ENCODE data around the gene AGBL4. TPM values are rescaled to one million over a fixed set of nuclear protein-coding genes. Genes with fewer than 3 reads are reported as not detected.

Gene AGBL4
- polyA plus RNA-seq, 1 experiment: not detected

- CTCF ChIA-PET: no interaction called here
- H3K27me3 ChIP-seq (ENCODE audit: control insufficient read depth, insufficient read depth, low read length): no peaks in the 10 kb centered on the region
- POLR2A ChIA-PET: no interaction called here
- H3K4me3 ChIP-seq (ENCODE audit: low read depth, low read length): no peak overlapping the region
- H3K9me3 ChIP-seq (ENCODE audit: control insufficient read depth, insufficient read depth, low read length): peaks cover 4% of the 10 kb centered on the region; the same call in 1 of the 2 replicates
- no peak for TF ChIP-seq CTCF (IDR thresholded peaks at IDR 0.05; ENCODE audit: low read depth, low read length)
- H3K27ac ChIP-seq (ENCODE audit: low read depth, low read length): no peak overlapping the region
- DNase-seq (ENCODE audit: low read depth, low spot score): no peak
These were observed 1077.7 kb downstream of the AGBL4 start for GRCh38 chr1:48946070-48946469.

- Histone ChIP-seq H3K4me3 (ENCODE audit: low read depth, low read length) (no peak overlapping the region), H3K9me3 (ENCODE audit: control insufficient read depth, insufficient read depth, low read length) (peaks cover 4% of the 10 kb centered on the region; the same call in 1 of the 2 replicates), H3K27me3 (ENCODE audit: control insufficient read depth, insufficient read depth, low read length) (no peaks in the 10 kb centered on the region), H3K27ac (ENCODE audit: low read depth, low read length) (no peak overlapping the region)
- CTCF ChIA-PET: no interaction called here
- POLR2A ChIA-PET: no interaction called here
- no peak for DNase-seq (ENCODE audit: low read depth, low spot score)
- no peak for TF ChIP-seq CTCF (IDR thresholded peaks at IDR 0.05; ENCODE audit: low read depth, low read length)
These were observed 1078.9 kb downstream of the AGBL4 start for GRCh38 chr1:48944811-48945210.

DNA sequence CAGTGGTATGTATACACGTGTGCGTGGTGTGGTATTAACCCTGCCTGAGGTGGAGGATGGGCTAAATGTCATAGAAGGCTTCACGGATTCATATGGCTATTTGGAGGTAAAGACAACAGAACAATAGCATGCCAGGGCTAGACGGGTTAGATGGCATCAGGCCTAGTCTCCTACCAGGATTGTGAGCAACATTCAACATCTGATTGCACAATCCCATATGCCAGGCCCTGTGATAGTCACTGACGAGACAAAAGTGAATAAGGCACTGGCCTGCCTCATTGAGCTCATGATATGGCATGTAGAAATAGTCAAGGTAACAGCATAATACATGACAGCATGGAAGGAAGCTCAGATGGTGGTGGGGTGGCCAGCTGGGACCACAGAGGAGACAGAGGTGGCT lies 1079.9 kb downstream of the AGBL4 start:
- POLR2A ChIA-PET: no interaction called here
- peaks cover 4% of the 10 kb centered on the region; the same call in 1 of the 2 replicates for H3K9me3 ChIP-seq (ENCODE audit: control insufficient read depth, insufficient read depth, low read length)
- CTCF ChIA-PET: no interaction called here
- H3K4me3 ChIP-seq (ENCODE audit: low read depth, low read length): no peak overlapping the region
- no peaks in the 10 kb centered on the region for H3K27me3 ChIP-seq (ENCODE audit: control insufficient read depth, insufficient read depth, low read length)
- no peak for DNase-seq (ENCODE audit: low read depth, low spot score)
- no peak overlapping the region for H3K27ac ChIP-seq (ENCODE audit: low read depth, low read length)
- no peak for TF ChIP-seq CTCF (IDR thresholded peaks at IDR 0.05; ENCODE audit: low read depth, low read length)

DNA sequence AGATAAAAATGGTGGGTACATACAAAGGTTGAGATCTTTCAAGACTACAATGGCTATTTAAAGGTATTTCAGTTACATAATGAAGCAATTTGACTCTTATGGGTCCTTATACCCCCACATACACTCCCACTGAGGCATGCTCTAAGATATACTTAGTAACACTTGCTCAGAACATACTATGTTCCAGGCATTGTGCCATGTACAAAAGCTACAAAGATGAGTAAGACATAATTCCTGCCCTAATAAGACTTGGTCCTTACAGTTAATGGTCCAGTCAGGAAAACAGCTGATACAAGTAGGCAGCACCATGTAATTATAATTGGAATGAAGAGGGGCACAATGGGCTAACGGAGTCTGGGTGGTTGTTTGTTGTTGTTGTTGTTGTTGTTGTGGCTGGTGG lies 1080.4 kb downstream of the AGBL4 start:
- CTCF ChIA-PET: no interaction called here
- H3K27ac ChIP-seq (ENCODE audit: low read depth, low read length): no peak overlapping the region
- DNase-seq (ENCODE audit: low read depth, low spot score): no peak

More for the DNA sequence above, 1080.4 kb downstream of the AGBL4 start:
- no peaks in the 10 kb centered on the region for H3K27me3 ChIP-seq (ENCODE audit: control insufficient read depth, insufficient read depth, low read length)
- no peak overlapping the region for H3K4me3 ChIP-seq (ENCODE audit: low read depth, low read length)
- POLR2A ChIA-PET: no interaction called here
- no peak for TF ChIP-seq CTCF (IDR thresholded peaks at IDR 0.05; ENCODE audit: low read depth, low read length)
- H3K9me3 ChIP-seq (ENCODE audit: control insufficient read depth, insufficient read depth, low read length): peaks cover 4% of the 10 kb centered on the region; the same call in 1 of the 2 replicates

Measured in AG04450 (cell line).